GM21360 (cell line): ENCODE measurements around the gene HAND1.

ENCODE experiments used
- ATAC-seq: cut with Tn5 transposase; IDR thresholded peaks from one replicate; pipeline ENCODE4 v1.9.1; 2021; ENCODE audit warnings: mild to moderate bottlenecking, moderate library complexity; ENCODE audit not compliant: unreplicated experiment

The HAND1 gene

DNA sequence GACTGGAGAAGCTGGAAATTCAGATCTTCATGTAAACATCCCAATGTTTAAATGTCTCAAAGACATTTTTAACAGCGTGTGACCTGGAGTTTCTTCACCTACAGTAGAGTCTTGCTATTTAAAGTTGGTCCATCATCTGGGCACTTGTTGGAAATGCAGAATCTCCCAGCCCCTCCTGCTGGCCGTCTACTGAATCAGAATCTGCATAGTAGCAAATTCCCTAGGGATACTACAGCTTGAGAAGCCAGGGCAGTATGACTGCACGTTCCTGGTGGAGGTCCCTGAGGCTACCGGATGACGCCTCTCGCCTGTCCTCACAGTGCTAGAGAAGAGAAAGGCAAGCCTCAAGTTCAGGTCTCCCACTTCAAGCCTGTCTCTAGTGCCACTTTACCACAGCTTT is 16.5 kb downstream of the HAND1 start:
- ATAC-seq = no peak

DNA sequence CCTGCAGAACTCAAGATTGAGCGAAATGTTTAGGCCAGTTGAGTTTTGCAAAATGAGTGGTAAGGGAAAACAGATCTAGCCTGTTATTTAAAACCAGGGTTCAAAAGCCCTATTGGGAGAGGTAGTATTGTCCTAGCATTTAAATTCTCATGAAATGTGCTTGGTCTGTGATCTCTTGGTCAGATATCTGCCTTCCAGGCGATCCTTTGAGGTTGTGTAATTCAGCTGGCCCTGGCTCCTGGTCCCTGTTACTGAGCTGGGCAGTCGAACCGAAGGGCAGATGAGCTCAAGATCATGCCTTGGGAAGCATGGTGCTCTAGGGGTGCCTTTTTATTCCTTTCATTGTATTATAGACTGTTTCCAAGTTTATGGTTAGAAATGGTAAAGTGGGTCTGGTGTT is 17.9 kb downstream of the HAND1 start:
- no peak for ATAC-seq

DNA sequence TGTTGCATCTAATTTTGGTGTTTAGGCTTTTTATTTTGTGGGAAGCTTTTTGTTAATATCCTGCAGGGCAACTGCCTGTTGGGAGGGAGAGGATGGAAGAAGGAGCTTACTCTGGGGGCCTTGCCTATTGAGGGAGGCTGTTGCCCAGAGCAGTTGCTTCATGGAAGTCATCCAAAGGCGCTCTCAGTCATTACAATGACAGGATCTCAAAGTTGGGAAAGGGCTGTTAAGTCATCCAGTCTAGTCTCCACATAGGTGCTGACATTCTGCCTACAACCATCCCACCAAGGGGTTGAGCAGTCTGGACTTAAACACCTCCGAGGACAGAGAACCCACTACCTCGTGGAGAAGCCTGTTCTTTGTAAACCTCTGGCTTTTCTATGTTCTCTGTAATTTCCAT is 19.0 kb downstream of the HAND1 start:
- no peak for ATAC-seq

DNA sequence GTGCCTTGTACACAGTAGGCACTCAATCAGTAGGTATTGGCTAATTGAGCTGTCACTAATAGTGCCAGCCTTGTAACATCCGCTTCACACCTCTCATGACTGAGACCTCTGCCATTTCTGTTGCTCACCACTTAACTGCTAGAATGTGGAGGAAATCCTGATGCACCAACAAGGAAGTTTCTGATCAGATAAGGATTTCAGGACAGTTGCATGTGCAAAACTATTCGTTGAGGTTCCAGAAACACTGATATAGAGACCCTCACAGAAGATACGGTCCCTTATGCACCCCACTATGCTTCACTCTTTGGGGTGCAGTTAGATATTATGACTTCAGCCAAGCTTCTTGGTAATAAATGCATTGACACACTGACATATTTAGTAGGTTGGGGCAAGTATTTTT is 21.5 kb downstream of the HAND1 start:
- no peak for ATAC-seq

DNA sequence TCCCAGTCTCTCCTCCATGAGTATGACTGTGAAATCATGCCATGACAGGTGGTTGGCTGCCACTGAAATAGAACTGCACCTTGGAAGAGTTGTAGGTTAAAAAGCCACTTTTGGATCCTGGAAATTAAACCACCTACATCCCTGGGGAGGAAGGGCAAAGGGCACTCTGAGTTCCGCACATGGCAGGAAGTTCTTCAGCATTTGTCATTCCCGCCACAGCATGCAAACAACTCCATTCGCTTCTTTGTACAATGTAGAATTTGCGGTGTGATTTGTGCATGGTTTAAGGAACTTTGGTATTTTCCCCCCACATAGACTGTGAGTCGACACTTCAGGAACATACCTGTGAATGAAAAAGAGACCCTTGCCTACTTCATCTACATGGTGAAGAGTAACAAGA is 22.4 kb downstream of the HAND1 start:
- no peak for ATAC-seq

DNA sequence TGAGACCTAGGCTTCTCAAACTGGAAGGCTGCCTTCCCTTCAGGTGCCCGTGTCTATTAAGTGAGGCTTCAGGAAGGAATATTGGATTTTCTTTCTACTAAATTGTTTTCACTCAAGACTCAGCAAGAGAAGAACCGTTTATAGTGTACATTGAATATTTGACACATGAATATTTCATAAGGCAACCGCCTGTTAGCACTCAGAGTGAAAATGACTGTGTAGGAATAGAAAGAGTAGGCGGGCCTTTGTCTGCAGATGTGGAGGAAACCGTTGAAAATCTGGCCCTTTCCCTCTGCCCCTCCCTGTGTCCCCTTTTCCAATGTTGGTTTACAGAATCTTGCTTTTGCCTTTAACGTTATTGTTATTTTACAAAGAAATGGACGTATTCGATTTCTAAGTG is 26.1 kb downstream of the HAND1 start:
- ATAC-seq = no peak

DNA sequence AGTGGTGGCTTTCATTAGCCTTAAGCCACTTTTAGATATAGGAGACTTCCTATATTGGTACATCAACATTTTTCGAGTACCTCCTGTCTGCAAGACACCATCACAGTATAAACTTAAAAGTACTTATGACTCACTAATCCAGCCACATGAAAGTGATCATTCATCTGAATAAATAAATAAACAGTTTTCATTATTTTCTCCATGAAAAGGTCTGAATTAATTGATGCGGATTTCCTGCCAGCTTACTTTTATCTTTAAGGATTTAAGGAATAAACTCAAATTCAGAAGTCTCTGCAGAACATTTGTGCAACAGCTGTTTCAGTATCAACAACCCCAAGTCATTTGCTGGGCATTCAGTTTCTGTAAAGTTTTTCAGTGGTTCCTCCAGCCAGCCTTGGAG is 28.2 kb downstream of the HAND1 start:
- no peak for ATAC-seq

DNA sequence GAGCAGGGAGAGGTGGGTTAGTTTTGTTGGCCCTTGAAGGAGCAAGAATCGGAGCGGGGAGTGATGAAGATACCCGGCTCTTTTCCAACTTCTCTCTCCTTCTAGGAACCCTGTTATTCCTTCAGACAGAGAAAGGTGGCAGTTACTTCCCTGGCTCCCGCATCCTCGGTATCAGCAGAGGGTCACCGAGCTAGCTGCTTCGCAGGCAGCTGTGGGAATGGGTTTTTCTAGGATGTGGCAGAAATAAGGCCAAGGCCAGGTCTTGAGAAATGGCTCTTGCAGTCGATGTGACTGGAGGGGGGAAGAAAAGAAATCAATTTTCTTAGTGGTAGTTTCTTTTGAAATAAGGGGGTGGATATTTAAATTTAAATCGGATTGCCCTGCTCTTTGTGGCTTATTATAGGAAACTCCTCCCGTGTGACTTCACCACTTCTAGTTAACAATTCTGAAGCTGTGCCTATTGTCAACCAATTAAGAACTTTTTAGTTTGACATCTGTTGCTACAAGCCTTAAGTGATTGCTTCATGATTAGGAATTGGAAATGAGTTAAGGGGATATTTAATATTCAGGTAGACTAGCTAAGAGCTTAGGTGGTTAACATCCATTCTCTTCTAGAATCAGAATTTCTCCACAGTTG is 30.8 kb downstream of the HAND1 start:
- no peak for ATAC-seq

DNA sequence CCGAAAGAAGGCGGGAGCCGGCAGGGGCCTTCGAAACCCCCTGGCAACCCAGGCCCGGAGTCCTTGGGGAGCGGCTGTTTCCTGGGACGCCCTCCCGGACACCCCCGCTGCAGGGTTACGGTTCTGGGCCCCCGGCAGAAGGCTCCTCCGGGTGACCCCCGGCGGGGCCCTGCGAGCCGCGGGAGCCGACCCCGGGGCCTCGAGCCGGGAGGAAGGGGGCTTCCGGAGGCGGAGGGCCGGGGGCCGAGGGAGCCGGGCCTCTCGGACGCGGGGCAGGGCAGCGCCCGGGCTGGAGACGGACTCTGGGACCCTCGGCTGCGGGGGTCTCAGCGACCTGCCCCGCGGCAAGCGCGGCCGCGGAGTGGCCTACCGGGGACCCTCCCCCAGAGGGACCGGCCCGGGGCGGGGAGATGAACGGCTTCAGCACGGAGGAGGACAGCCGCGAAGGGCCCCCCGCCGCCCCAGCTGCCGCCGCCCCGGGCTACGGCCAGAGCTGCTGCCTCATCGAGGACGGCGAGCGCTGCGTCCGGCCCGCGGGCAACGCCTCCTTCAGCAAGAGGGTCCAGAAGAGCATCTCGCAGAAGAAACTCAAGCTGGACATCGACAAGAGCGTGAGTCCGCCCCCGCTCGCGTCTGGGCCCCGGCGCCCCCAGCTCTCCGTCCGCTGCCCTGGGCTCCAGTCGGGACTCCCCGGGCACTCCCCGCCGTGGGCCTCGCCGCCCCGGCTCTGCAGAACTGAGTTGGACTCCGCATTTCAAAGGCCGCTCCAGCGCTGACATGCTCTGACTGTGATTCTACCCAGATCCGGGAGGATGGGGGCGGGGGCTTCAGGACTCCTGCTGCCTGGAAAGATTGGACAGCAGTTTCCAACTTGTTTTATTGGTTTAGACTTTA is 31.6 kb downstream of the HAND1 start:
- peak; percentile 5 for ATAC-seq

DNA sequence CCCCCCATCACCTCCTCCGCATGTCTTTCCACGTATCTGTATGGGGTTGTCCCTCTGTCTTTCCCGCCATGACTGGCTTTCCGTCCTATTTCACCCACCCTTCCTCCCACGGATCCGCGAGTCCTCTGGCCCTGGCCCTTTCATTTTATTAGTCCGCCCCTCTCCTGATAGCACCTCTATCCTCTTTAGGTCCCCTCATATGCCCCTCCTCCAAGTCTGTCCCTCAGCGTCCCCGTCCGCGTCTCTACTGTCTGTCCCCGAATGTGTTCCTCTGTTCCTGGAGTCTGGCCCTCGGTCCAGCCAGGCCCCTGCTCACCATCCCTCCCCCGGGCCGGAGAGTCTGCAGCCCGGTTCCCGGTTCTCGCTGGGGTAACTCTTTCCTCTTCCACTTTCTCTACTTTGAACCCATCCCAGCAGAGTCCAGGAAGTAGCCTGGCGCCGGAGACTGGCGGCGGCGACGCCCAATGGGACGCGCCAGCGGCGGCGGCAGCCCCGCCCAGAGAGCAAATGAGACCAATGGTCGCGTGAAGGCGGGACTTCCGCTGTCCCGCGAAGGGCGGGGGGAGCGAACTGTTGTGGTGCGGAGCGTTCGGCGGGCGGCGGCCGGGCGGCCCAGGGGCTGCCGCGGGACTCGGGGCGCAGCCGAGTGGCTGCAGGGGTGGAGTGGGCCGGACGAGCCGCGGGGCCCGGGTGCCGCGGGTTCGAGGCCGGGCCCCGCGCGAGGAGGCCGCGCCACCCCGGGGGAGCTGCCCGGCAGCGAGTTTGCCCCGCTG is 32.4 kb downstream of the HAND1 start, which contains the start of gene SAP30L:
Gene SAP30L, plus strand, starts transcription at position 576 of the 773 bp plus-strand sequence. CDS start 608 bp downstream, outside the sequence.
- peak; percentile 93 for ATAC-seq

DNA sequence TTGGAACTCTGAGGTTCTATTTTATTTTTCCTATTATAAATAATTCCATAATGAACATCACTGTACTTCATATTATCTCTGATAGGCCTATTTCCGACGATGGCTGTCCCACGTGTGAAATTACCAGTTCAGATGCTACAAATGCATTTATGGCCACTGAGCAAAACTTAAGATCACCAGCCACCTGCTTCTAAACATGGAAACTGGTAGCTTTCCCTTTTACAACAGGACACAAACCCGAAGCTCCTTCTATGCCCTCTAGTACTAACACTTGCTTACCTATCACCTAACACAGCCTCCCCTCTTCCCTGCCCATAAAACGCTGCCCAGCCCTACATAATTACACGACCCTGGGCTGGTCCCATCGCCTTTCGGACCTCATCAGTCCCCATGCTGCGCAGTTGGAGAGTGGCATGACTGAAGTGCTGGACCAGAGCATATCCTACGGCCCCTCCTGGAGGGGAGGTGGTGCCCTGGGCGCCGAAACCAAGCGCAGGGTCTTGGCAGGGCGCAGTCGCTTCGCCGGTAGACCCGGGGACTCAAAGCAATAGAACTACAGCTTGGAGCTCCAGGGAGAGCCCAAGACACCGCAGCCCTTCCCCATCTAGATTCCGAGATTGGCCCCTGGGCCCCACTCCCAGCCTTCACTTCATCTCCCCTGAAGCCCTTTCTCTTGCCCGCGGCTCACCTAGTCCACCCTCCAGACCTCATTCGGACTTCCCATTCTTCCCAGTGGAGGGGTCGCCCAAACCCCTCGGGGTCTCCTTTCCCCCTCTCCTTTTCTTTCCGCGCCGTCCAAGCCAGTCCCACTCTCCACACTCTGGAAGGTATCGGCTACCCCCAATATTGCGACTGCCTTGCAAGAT is 33.2 kb downstream of the HAND1 start:
- ATAC-seq = no peak

DNA sequence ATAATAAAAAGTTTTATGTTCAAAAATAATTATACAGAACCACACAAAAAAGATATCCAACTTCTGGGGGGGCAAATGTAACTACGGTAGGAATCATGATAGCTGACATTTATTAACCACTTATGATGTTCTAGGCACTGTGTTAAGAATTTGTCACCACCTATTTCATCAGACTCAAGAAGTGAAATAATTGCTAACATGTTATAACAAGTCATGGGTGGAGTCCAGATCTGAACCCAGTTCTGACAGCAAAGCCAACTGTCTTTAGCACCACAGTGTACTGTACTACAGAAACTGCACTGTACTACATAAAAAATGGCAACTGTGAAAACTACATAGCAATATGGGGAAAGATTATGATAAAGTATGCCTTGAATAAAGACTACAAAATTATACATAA is 35.2 kb downstream of the HAND1 start:
- no peak for ATAC-seq

DNA sequence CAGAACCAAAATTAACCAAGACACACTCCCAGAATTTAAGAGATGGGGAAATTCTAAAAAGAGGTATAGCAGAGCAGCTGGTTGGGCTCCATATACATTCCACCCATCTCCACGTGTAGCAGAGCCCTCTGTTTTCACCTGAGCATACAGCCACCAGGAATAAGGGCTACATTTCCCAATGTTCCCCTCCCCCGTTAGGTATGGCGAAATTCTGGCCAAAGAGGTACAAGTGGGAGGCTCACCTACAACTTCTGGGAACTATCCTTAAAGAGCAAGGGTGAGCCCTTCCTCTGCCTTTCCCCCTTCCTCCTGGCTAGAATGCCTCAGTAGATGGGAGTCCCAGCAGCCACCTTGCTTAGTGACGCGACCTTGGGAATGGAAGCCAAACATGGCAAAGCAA is 37.5 kb downstream of the HAND1 start:
- ATAC-seq = no peak

DNA sequence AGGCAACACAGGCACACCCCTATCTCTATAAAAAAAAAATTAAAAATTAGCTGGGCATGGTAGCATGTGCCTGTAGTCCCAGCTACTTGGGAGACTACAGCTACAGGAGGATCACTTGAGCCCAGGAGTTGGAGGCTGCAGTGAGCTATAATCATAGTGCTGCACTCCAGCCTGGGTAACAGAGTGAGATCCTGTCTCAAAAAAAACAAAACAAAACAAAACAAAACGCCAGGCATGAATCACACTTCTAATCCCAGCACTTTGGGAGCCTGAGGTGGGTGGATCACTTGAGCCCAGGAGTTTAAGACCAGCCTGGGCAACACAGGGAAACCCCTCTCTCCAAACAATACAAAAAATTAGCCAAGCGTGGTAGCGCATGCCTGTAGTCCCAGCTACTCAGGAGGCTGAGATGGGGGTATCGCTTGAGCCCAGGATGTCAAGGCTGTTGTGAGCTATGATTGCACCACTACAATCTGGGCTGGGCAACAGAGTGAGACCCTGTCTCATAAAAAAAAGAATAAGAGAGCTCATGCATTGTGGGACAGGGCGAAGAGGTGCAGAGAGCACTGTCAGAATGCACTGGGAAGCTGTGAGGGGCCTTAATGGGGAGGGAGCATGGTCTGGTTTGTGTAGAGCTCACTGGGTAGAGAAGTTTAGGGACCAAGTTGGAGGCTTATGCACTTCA is 40.6 kb downstream of the HAND1 start:
- ATAC-seq = no peak

DNA sequence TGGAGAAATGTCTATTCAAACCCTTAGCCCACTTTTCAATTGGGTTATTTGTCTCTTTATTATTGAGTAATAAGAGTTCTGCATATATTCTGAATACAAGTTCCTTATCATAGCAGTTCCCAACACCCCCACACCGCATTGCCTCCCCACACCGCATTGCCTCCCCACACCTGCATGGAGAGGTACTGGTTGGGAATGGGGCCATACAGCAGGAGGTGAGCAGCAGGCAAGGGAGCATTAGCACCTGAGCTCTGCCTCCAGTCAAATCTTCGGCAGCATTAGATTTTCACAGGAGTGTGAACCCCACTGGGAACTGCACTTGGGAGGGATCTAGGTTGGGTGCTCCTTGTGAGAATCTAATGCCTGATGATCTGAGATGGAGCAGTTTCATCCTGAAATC is 42.8 kb downstream of the HAND1 start:
- ATAC-seq = no peak

DNA sequence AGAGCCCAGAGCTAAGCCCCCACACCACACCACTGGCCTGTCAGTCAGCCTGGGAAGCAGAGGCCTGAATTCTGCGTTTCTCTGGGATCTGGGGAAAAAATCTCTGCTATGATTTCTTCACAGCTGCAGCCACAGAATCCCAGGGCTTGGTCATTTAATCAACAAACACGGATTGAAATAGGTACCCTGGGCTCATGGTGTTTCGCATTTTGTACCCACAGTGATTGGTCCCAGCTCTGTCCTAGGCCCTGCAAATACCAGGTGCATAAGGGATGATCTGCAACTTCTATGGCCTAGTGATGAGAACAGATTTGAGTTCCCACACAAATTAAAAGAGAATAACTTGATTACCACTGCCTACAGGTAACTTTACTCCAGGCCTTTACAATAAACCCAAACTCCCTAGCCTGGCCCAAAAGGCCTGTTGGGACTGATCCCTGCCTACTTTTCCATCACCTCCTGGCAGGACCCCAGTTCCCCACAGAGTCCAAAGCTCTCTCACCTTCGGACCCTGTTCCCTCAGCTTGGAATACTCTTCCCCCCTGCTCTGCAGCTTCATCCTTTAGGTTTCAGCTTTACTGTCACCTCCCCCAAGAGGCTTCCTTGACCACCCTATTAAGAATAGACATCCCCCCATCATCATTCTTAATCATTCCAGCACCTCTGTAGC is 46.9 kb downstream of the HAND1 start:
- ATAC-seq = no peak

DNA sequence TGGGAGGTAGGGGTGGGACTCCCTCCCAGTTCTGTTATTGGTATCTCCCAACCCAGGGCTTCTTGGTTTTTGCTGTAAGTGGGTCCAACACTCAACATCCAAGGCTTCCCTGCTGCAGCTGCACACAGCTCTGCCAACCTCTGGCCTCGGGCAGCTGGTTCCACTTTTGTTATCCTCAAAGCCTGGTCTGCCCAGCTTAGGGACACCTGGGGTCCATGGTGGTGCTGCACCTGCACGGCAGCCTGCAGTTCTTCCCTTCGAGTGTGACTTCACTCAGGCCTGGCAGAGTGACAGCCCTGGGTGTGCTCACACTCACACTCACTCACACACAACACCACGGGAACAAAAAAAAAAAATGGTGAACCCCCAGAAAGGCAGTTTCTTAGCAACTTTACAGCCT is 47.6 kb downstream of the HAND1 start:
- ATAC-seq = no peak

DNA sequence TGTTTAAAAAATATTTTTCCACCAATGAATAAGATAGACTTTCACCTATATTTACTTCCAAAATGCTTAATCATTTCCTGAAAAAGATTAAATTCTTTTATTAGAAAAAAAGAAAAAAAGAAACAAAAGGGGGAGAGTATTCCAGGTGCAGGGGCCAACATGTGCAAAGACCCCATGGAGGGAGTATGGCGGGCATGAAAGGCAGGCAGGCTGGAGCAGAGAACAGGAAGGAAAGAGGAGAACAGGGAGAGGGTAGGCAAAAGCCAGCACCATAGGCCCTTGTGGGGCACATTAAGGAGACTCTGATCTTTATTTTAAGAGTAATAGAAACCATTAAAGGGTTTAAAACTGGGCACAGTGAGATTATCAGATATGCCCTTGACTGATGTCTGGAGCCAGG is 48.7 kb downstream of the HAND1 start:
- ATAC-seq = no peak

DNA sequence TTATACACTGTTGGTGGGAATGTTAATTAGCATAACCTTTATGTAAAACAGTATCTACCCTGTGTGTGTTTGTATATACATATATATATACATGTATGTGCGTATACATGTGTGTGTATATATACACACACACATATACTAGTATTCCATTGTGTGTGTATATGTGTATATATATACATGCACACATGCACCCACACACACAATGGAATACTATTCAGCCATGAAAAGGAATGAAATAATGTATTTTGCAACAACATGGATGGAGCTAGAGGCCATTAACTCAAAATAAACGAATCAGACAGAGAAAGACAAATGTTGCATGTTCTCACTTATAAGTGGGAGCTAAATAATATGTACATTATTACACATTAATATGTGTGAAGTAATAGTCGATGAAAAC is 49.8 kb downstream of the HAND1 start:
- no peak for ATAC-seq
